Left ventricle myocardium inferior (tissue), 1 donor: ENCODE measurements around the gene XYLT1. TPM values are rescaled to one million over a fixed set of nuclear protein-coding genes. Genes with fewer than 3 reads are reported as not detected.
A peak's percentile ranks its signal among the peaks of the same experiment; 100 is the strongest.

ENCODE experiments used
- DNase-seq: peaks from one replicate; pipeline ENCODE4 v3.0.0-alpha.2; 2020
- H3K27ac ChIP-seq: fragments of 200-600 bp; replicated peaks from 2 replicates; pipeline ENCODE4 v1.8.0; 2021
- H3K27me3 ChIP-seq: fragments of 200-600 bp; 2 replicates; pipeline ENCODE4 v1.8.0; 2021; ENCODE audit warnings: low read depth
- H3K36me3 ChIP-seq: fragments of 200-600 bp; 2 replicates; pipeline ENCODE4 v1.8.0; 2021
- H3K4me1 ChIP-seq: fragments of 200-600 bp; 2 replicates; pipeline ENCODE4 v1.8.0; 2021
- H3K4me3 ChIP-seq: fragments of 200-600 bp; 2 replicates; pipeline ENCODE4 v1.8.0; 2021; ENCODE audit warnings: mild to moderate bottlenecking, moderate library complexity
- H3K9me3 ChIP-seq: fragments of 200-600 bp; replicated peaks from 2 replicates; pipeline ENCODE4 v1.8.0; 2021
- CTCF ChIP-seq: fragments of 200-600 bp; IDR thresholded peaks from 2 replicates; pipeline ENCODE4 v1.8.0; 2021; ENCODE audit warnings: antibody characterized with exemption, mild to moderate bottlenecking, borderline replicate concordance
- intact Hi-C: fragments of 100-400 bp; cut with micrococcal nuclease; formaldehyde crosslinking; loops from one replicate; pipeline ENCODE4 v1.11.0; 2022
- total RNA-seq: library from RNA; stranded (reverse); fragmentation: NEBNext Ultra II Directional; extraction: Animal tissue kit (Norgen Biotek cat#: 25700); gene quantifications from one replicate; pipeline ENCODE4 v1.2.1, GENCODE V29; 2021
- donor health status: DM: no; HTN: yes; CAD: no; lungs with severe emphysema.

The XYLT1 gene
- total RNA-seq, 1 donor from 2014 or later = 1.4 TPM

GRCh38 chr16:17453364-17454038 is 17.3 kb downstream of the XYLT1 start:
- DNase-seq = no peak
- intact Hi-C loops = no loop called here
- H3K27ac ChIP-seq = no peak overlapping the region
- H3K27me3 ChIP-seq = peaks cover 14% of the 10 kb centered on the region
- H3K36me3 ChIP-seq = no peaks in the 10 kb centered on the region
- H3K4me1 ChIP-seq = no peaks in the 10 kb centered on the region
- no peak overlapping the region for H3K4me3 ChIP-seq
- H3K9me3 ChIP-seq = no peaks in the 10 kb centered on the region
- no peak for TF ChIP-seq CTCF

GRCh38 chr16:17452922-17453321 is 17.8 kb downstream of the XYLT1 start:
- Histone ChIP-seq H3K27me3 (peaks cover 14% of the 10 kb centered on the region), H3K27ac (no peak overlapping the region), H3K4me3 (no peak overlapping the region), H3K4me1 (no peaks in the 10 kb centered on the region), H3K36me3 (no peaks in the 10 kb centered on the region), H3K9me3 (no peaks in the 10 kb centered on the region)
- intact Hi-C loops = no loop called here
- TF ChIP-seq CTCF = no peak
- DNase-seq = no peak

GRCh38 chr16:17451843-17452242 is 18.9 kb downstream of the XYLT1 start:
- peaks cover 7% of the 10 kb centered on the region for H3K4me1 ChIP-seq
- no peak for TF ChIP-seq CTCF
- H3K4me3 ChIP-seq = no peak overlapping the region
- H3K9me3 ChIP-seq = no peaks in the 10 kb centered on the region
- intact Hi-C loops = no loop called here
- peaks cover 6% of the 10 kb centered on the region for H3K27me3 ChIP-seq
- no peak for DNase-seq
- no peaks in the 10 kb centered on the region for H3K36me3 ChIP-seq
- no peak overlapping the region for H3K27ac ChIP-seq

GRCh38 chr16:17450291-17450690 is 20.5 kb downstream of the XYLT1 start:
- DNase-seq = no peak
- no peak overlapping the region for H3K4me3 ChIP-seq
- H3K27ac ChIP-seq = no peak overlapping the region
- no peaks in the 10 kb centered on the region for H3K27me3 ChIP-seq
- no peaks in the 10 kb centered on the region for H3K9me3 ChIP-seq
- H3K4me1 ChIP-seq = peaks cover 16% of the 10 kb centered on the region
- no peak for TF ChIP-seq CTCF
- intact Hi-C loops = no loop called here
- H3K36me3 ChIP-seq = no peaks in the 10 kb centered on the region

- no peak for TF ChIP-seq CTCF
- peaks cover 16% of the 10 kb centered on the region for H3K4me1 ChIP-seq
- no peaks in the 10 kb centered on the region for H3K9me3 ChIP-seq
- H3K27me3 ChIP-seq = no peaks in the 10 kb centered on the region
- no peaks in the 10 kb centered on the region for H3K36me3 ChIP-seq
- H3K4me3 ChIP-seq = no peak overlapping the region
- no peak overlapping the region for H3K27ac ChIP-seq
- intact Hi-C loops = no loop called here
- peak; percentile 61 for DNase-seq
Observed at GRCh38 chr16:17448640-17449638, 21.8 kb downstream of the XYLT1 start.
